Activated T-cell treated with anti-CD3 and anti-CD28 coated beads, Interleukin-2, amount 50 U/mL, for 48 hours (primary cell): ENCODE data around the gene HPSE2.
"Not testable (repeated sequence)": the region's sequence is repeated elsewhere in the genome, so short reads cannot be mapped to it uniquely, and the experiment has no call there.

Experiments used
- DNase-seq, 2 experiments: peaks; one replicate each; pipeline ENCODE4 v3.0.0-alpha.2; 2020

HPSE2 gene

DNA sequence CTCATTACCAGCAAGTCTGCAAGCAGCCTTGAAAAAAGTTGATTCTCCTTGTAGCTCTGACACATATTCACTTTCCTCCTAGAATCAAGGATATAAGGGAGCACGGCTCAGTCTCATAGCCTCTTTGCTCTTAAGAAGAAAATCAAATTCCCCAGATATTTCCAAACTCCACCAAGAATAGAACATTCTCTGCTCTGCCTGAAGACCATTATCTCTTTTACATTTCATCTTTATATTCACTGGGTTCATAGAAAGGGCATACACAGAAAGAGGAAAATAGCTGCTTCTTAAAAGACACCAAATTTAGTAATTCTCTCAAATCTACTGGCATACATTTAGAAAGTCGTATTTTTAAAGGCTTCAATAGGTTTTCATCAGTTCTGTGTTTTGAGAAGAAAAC is 92.0 kb downstream of the HPSE2 start:
- DNase-seq, result no peak

DNA sequence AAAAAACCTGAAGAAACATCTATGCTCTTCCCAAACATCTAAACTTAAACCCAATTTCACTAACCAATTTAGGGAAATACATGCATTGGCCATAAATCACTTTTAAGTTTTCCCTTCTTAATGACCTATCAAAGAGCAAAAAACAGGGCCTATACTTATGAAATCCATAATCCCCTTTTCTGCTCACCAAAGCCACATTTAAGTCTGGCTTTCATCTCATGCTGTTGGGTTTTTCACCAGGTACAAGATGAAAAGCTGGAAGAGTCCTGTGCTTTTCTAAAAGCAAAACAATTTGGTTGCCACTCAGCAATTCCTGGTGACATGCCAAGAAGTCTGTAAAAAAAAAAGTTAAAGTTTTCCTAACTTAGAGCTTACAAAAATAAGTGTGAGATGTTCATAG is 92.6 kb downstream of the HPSE2 start:
- DNase-seq, result no peak

DNA sequence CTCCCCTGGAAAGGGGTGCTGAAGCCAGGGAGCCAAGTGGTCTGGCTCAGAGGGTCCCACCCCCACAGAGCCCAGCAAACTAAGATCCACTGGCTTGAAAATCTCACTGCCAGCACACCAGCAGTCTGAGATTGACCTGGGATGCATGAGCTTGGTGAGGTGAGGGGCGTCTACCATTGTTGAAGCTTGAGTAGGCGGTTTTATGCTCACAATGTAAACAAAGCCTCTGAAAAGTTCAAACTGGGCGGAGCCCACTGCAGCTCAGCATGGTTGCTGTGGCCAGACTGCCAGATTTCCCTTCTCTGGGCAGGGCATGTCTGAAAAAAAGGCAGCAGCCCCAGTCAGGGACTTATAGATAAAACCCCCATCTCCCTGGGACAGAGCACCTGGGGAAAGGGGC is 102.8 kb downstream of the HPSE2 start:
- not testable (repeated sequence) for DNase-seq

DNA sequence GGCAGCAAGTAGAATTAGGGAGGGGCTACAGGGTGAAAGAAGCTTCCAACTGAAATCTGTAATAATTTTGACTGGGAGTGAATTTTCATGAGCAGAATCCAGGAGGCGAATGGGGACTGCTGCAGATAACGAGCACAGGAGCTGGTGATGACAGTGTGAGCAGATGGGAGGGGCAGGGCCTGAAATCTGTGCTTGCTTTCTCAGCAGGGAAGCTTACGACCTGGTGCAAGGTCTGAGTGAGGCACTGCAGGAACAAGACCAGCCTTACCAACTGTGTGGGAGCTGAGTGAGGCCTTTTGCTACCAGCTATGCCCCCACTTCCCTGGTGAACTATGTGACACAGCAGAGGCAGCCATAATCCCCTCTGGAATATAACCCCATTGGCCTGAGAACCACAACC is 109.8 kb downstream of the HPSE2 start:
- no peak for DNase-seq

DNA sequence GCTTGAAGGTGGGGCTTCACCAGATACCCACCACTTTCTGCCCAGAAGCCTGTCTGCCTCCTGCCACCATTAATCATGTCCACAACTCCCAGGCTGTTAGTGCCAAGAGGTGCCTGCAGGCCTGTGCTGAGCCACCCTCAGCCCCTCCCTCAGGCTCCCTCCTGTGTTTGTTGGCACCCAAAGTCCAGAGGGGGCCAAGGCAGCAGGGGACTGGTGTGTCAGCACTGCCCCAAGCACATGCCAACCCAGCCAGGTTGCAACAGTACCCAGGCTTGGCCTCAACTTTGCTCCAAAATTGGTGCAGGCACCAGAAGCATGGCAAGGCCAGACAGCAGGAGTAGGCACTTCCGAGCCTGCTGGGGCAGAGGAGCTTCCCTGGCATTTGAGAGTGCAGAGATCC is 111.3 kb downstream of the HPSE2 start:
- DNase-seq, result no peak

DNA sequence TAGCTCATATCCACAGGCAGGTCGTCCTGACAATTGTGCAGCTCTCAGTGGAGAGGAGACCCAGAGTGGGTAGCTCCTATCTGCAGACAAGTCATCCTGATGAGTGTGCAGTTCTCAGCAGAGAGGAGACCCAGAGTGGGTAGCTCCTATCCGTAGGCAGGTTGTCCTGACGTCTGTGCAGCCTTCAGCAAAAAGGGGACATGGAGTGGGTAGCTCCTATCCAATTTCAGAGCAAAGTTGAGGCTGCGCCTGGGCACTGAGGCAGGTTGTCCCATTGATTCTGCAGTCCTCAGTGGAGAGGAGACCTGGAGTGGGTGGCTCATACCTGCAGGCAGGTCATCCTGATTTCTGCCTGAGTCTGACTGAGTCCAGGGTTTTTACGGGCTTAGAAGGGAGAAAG is 111.8 kb downstream of the HPSE2 start:
- no peak for DNase-seq

DNA sequence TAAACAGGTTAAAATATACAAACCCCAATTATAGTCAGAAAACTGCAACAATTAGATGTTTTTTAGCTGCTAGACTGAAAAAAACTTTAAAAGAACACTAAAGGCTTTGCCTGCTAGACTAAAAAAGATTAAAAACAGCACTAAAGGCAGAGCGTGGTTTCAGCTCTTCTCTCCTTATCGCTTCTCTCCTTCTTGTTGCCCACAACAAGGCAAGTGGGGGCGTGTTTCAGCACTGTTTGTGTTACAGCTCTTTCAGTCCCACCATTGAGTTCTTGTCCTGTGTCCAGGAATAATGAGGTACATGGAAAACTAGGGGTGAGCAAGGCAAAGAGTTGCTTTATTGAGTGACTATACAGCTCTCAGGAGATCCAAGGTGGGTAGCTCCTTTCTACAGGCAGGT is 112.3 kb downstream of the HPSE2 start:
- DNase-seq, result no peak

DNA sequence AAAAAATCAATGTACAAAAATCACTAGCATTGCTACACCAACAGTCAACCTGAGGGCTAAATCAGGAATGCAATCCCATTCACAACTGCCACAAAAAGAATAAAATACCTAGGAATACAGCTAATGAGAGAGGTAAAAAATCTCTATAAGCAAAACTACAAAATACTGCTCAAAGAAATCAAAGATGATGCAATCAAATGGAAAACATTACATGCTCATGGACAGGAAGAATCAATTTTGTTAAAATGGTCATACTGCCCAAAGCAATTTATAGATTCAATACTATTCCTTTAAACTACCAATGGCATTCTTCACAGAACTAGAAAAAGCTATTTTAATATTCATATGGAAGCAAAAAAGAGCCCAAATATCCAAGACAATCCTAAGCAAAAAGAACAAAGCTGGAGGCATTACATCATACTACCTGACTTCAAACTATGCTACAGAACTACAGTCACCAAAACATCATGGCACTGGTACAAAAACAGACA is 116.3 kb downstream of the HPSE2 start:
- no peak for DNase-seq

DNA sequence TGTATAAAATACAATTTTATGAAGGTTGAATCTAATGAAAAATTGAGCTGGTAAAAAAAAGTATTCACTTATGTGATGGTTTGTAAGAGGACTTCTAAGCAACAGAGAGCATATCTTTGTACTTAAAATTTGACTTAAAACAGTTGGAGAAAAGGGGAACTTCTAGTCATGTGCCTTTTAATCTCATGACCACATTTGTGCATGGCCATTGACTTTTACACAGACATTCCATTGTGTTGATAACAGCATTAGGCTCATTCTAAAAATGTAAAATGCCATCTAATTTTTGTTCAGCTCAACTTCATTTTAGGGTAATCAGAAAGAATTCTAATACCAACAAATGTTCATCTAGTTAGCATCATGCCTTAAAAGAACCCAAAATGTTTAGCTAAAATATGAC is 119.9 kb downstream of the HPSE2 start:
- DNase-seq, result no peak

DNA sequence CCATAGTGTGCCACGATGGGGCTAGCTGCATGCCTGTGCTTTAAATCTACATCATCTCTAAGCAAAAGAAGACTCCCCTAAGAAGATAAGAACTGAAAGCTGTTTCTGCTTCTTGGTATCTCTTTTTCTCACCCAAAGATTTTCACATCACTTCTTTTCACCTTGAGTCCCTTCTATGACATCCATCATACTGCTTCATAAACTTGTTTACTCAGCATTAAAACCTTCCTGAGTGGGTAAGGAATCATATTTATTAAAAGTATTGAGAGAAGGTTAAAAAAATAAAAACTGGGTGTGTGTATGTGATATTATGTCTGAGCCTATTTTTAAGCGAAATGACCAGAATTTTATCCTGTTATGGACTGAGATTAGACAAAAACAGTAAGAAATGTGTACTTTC is 150.3 kb downstream of the HPSE2 start:
- no peak for DNase-seq

DNA sequence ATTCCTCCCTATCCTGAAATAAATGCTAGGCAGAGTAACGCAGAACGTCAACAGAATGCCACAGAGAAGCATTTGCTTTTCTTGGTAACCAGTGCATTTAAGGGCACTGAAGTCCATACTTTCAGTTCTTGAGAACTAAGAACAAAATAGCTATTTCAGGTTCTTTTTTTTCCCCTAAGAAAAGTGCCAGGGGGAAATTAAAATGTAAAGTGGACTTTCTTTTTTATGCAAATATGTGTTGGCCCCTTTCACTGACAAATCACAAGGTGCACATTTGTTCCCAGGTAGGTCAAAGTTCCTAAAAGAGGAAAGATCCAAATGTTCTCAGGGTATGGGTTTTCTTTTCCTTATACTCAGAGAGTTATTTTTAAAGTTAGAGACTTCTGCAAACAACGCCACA is 151.5 kb downstream of the HPSE2 start:
- no peak for DNase-seq

DNA sequence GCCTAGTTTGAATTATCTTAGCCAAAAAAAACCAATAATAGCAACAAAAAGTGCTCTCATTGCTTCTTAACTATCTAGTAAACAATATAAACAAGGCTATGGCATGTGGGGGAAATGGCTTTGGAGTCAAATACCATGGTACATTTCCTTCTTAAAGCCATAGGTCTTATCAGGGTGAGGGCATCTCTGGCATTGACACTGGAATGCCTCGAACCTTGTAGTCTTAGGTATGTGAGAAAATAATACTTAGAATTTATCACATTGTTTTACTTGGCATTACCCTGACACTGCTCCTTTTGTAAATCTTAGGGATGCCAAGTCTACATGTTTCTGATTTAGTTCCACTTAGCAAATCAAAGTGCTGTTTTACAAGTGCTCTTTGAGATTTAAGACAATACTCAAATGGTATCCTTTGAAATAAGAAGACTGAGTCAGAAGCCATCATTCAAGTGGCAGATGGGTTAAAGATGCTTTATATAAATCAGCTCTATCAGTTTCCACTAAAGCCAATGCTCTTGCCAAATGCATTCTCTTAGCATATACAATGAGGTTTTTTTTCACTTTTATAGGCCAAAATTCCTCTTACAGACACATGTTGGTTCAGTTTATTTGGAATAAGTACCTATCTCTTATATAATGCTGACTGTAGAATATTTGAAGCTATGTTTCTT is 155.2 kb downstream of the HPSE2 start:
- no peak for DNase-seq

DNA sequence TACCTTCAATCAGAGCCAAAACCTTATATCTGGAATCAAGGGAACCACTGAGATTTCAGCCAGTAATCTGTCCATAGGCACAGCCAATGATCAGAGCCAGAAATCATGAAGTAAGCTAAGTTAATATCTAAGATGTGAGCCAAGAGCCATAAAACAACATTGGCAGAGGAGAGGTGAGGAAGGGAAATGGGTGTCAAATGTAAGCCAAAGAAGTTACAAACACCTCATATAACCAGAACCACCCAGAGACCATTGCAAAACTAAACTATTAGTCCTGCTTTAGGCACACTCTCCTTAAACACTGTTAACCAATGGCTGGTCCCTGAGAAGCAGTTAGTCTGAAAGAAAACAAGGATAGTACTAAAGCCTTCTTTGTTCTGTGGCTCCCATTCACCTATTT is 173.1 kb downstream of the HPSE2 start:
- DNase-seq, result no peak

DNA sequence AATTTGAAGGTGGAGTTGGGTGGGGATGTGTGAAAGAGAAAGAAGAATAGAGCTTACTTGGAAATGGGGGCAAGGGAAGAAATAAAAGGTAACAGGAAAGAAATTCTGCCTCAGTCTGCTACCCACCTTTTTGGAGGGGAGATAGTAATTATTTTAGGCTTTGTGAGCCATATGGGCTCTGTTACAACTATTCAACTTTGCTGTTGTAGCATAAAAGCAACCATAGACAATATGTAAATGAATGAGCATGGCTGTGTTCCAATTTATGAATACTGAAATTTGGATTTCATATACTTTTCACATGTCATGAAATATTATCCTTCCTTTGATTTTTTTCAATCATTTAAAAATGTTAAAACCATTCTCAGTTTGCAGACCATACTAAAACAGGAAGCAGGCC is 176.9 kb downstream of the HPSE2 start:
- DNase-seq, result no peak

DNA sequence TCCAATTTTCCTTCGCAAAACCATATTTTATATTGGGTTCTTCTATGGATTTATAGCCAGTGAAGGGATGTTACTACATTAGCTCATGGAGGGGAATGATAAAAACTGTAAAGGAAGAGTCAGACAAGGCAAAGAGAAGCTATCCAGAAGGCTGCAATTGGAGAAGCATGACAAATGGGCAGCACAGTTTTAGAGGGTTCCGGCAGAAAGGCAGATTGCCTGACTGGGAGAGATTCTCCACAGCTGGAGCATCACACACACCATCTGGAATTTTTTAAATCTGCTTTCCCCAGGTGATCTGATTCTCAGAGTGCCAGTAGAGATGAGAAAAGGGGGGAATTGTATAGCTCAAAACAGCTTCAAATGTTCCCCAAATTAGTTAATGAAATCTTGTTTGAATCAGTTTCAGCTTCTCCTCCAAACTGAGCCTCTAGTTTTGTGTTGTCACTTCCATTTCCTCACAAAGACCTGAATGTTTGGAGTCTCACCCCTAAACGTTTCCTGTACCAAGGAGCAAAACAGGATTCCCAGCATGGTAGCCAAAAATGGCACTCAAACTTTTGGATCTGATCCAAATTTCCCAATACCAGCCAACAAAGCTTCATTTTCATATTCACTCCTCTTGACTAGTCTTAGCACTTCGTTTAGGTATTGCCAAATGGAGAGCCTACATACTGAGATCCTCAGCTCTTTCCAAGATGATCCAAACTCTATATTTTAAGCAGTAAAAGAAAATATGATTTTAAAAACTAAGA is 177.5 kb downstream of the HPSE2 start:
- no peak for DNase-seq

DNA sequence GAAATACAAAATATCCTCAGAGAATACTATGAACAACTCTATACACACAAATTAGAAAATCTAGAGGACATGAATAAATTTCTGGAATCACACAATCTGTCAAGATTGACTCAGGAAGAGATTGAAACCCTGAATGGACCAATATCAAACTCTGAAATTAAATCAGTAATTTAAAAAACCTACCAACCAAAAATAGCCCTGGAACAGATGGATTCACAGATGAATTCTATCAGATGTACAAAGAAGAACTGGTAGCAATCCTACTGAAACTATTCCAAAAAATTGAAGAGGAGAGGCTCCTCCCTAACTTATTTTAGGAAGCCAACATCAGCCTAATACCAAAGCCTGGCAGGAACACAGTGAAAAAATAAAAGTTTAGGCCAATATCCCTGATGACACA is 190.0 kb downstream of the HPSE2 start:
- DNase-seq, result no peak

DNA sequence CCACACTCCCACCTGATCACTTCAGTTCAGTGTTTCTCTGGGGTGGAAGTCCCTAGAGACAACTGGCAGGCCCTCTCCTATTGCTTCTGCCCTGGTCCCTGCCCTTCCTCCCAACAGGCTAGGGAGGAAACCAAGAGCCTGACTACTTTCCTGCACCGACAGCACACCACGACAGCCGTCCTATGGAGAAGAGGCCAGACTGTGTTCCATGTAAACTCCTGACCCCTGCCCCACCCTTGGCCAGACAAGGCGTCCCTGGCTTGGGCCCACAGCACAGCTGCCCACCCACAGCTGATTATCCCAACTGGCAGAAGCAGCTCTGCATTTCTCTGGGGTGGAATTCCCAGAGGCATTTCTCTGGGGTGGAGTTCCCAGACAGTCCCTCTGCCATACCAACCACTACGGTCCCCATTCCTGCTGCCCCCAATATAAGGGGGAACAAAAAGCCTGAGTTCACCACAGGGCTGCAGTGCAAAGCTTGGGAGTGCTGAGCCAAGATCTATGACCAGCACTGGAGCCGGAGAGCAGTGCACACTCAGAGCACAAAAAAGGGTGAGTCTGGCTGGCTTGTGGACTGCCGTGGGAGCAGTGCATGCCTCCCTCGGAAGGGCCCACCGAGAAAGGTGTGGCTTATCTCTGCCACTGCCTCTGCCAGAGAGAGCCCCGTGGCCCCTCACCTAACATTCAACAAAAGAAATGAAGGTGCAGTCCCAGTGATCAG is 193.4 kb downstream of the HPSE2 start:
- no peak for DNase-seq

DNA sequence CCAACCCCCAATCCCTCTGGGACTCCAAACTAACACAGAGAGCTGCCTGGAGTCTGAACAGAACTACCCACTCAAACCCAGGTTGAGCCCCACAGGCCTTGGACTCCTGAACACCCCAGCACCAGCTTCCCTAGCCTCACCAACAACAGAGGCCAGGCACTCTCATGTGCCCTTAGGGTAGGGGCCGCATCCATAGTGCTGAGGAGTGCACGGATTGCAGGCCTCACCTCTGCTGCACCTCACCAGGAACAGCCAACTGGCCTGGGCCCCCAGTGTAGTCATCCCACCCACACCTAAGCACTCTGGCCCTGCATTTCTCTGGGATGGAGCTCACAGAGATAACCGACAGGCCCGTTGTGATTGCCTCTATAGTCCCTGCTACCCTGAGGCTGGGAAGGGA is 194.2 kb downstream of the HPSE2 start:
- no peak for DNase-seq

DNA sequence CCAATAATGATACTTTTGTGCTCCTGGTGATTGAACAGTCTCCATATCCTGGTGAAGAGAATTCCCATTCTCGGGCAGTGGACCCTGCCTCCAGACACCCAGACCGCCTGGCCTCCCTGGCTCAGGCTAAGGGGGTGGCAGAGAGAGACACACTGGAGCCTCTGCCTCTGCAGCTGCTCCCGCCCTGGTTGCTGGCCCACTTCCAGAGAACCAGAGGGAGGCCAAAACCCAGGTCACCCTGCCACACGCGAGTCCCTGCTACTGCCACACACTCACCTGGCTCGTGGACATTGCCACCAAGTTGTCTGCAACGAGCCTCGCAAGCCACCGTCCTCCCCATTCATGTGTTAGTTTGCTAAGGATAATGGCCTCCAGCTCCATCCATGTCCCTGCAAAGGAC is 221.8 kb downstream of the HPSE2 start:
- no peak for DNase-seq

DNA sequence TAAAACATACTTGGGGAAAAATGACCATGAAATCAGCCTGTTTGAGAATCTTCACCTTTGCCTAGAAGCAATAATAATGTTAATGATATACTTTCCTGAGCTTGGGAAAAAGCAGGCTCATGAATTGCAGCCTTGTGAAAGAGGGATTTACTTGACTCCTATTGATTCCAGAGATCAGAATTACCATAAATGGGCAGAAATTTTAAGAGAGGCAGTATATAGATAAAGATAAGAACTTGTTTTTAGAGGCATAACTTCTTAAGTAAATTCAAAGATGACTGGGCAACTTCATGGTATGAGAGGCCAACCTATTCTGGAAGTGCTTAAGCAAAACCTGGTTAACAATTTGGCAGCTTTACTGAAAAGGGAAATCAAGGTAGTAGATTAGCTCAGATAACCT is 225.4 kb downstream of the HPSE2 start:
- no peak for DNase-seq

DNA sequence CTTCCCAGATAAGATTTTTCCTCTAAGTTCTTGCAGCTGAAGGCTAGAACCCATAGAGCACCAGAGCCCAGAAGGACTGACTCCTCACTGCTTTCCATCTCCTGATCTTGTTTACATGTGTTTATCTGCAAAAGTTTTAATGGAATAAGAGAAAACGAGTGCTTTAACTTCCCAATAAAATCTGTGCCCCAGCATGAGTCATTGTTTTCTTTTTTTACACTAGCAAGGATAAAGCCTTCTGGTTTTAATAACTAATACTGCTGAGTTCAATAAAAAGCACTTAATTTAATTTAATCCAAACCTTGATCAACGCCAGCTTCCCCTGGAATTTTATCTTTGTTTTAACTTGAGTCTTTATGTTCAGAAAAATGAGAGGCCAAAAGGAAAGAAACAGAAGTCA is 227.6 kb downstream of the HPSE2 start:
- DNase-seq, result no peak

DNA sequence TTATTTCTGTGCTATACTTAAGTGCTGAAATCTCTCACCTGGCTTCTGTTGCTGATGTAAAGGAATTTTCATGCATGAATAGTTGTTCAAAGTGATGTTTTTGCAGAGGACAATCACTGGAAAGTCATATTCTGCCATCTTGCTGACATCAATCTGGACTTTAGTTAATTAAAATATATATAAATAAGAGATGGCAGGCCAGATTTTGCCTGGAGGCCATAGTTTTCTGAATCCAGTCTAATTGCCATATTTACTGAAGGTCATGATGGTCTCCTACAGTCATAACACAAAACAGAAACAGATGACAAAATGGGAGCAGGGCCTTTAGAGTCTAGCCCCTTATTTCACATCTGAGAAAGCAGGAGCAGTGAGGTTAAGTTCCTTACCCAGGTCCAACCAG is 228.2 kb downstream of the HPSE2 start:
- DNase-seq, result no peak

DNA sequence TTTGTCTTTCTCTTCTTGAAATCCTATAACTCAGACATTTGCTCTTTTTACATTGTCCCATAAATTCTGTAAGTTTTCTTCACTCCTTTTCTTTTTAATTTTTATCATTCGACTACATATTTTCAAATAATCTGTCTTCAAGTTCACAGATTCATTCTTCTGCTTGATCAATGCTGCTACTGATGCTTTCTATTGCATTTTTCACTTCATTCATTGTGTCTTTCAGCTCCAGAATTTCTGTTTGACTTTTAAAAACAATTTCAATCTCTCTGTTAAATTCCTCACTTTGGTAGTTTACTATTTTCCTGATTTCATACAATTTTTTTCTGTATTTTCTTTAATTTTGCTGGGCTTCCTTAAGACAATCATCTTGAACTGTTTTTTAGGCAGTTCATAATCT is 230.4 kb downstream of the HPSE2 start:
- DNase-seq, result no peak

DNA sequence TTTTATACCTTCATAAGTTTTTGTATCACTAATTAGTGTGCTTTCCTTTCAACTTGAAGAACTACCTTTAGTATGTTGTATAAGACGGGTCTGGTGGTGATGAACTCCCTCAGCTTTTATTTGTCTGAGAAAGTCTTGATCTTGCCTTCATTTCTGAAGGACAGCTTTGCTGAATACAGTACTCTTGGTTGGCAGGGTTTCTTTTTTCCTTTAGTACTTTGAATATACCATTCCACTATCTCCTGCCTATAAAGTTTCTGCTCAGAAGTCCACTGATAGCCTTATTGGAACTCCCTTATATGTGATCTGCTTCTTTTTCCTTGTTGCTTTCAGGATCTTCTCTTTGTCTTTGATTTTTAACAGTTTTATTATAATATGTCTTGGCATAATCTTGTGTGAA is 230.9 kb downstream of the HPSE2 start:
- DNase-seq, result no peak
